DND-41 (cell line): ENCODE data around the gene MAPK12.

Experiments used
- ATAC-seq: fragments of 200-7000 bp; cut with Tn5 transposase; 3 replicates; pipeline ENCODE4 v1.9.1; 2021; ENCODE audit warnings: low read depth; ENCODE audit not compliant: insufficient read depth
- DNase-seq: peaks from one replicate; pipeline ENCODE4 v3.0.0-alpha.2; 2020
- H2AFZ ChIP-seq: 2 replicates; pipeline ENCODE4 v1.6.0; 2012; ENCODE audit warnings: low read depth, low read length
- H3K27ac ChIP-seq: 2 replicates; pipeline ENCODE4 v1.5.1; 2012; ENCODE audit warnings: low read length, inconsistent platforms
- H3K27me3 ChIP-seq: fragments of 200-600 bp; sonication (generic); 2 replicates; pipeline ENCODE4 v1.6.0; 2012; ENCODE audit warnings: low read length, mild to moderate bottlenecking, inconsistent platforms; ENCODE audit not compliant: insufficient read depth, poor library complexity
- H3K36me3 ChIP-seq: 2 replicates; pipeline ENCODE4 v1.5.1; 2012; ENCODE audit warnings: low read length, inconsistent platforms; ENCODE audit not compliant: insufficient read depth
- H3K4me1 ChIP-seq: 2 replicates; pipeline ENCODE4 v1.5.1; 2012; ENCODE audit warnings: mild to moderate bottlenecking, low read length; ENCODE audit not compliant: insufficient read depth
- H3K4me2 ChIP-seq: 2 replicates; pipeline ENCODE4 v1.6.0; 2012; ENCODE audit warnings: mild to moderate bottlenecking, moderate library complexity, low read length, inconsistent platforms; ENCODE audit not compliant: insufficient read depth
- H3K4me3 ChIP-seq, 2 experiments: fragments of 200-600 bp in 1 of 2; shearing (Covaris generic) in 1 of 2; 2 replicates each; pipeline ENCODE4 v1.5.1; 2012 to 2016; ENCODE audit warnings: inconsistent platforms in 2 of 2, low read length in 2 of 2, mild to moderate bottlenecking in 2 of 2, low read depth in 1 of 2, moderate library complexity in 1 of 2
- H3K79me2 ChIP-seq: 2 replicates; pipeline ENCODE4 v1.6.0; 2012; ENCODE audit warnings: low read length, inconsistent platforms; ENCODE audit not compliant: insufficient read depth
- H3K9ac ChIP-seq: 2 replicates; pipeline ENCODE4 v1.6.0; 2012; ENCODE audit warnings: low read depth, mild to moderate bottlenecking, inconsistent platforms, low read length, moderate library complexity
- H3K9me3 ChIP-seq: 2 replicates; pipeline ENCODE4 v1.5.1; 2012; ENCODE audit warnings: low read length, moderate library complexity, mild to moderate bottlenecking, inconsistent platforms; ENCODE audit not compliant: insufficient read depth, severe bottlenecking
- H4K20me1 ChIP-seq: 2 replicates; pipeline ENCODE4 v1.6.0; 2012; ENCODE audit warnings: low read length; ENCODE audit not compliant: insufficient read depth
- CTCF ChIP-seq: IDR thresholded peaks from 2 replicates; pipeline ENCODE4 v1.5.1; 2012; ENCODE audit warnings: borderline replicate concordance, low read length, moderate library complexity, mild to moderate bottlenecking; ENCODE audit not compliant: poor library complexity, severe bottlenecking; ENCODE audit errors: extremely low read depth
- EZH2 ChIP-seq: IDR thresholded peaks from 3 replicates; pipeline ENCODE4 v1.6.1; 2012; ENCODE audit warnings: borderline replicate concordance, low read depth, mild to moderate bottlenecking, moderate library complexity, low read length, inconsistent platforms; ENCODE audit not compliant: severe bottlenecking

MAPK12 gene

GRCh38 chr22:50245214-50246072 lies 16.0 kb downstream of the MAPK12 start:
- peak overlapping the region; percentile 97 to 99 for H3K4me3 ChIP-seq
- peaks cover 45% of the 10 kb centered on the region for H3K36me3 ChIP-seq
- peak overlapping the region; percentile 93 for H2AFZ ChIP-seq
- H3K9me3 ChIP-seq: no peaks in the 10 kb centered on the region
- peak overlapping the region; percentile 98 for H3K4me2 ChIP-seq
- DNase-seq: no peak
- peak overlapping the region; percentile 87 for H3K9ac ChIP-seq
- H3K27ac ChIP-seq: peak overlapping the region; percentile 98
- peak; percentile 49 for ATAC-seq
- peaks cover 56% of the 10 kb centered on the region for H4K20me1 ChIP-seq
- peaks cover 65% of the 10 kb centered on the region for H3K4me1 ChIP-seq
- peaks cover 80% of the 10 kb centered on the region for H3K79me2 ChIP-seq
- TF ChIP-seq EZH2 (no peak), CTCF (no peak)
- H3K27me3 ChIP-seq: no peaks in the 10 kb centered on the region

GRCh38 chr22:50244420-50245213 lies 16.9 kb downstream of the MAPK12 start, which contains the start of gene TUBGCP6:
Gene TUBGCP6 (minus strand): TSS chr22:50245023. CDS start chr22:50244459, 564 bp downstream.
- peak within 1 kb of the TSS; percentile 87 for H3K9ac ChIP-seq
- H3K27me3 ChIP-seq: no peaks in the 10 kb centered on the region
- TF ChIP-seq EZH2: no peak
- peak; percentile 33 for TF ChIP-seq CTCF
- H3K9me3 ChIP-seq: no peaks in the 10 kb centered on the region
- peak within 1 kb of the TSS; percentile 93 for H2AFZ ChIP-seq
- DNase-seq: peak; percentile 89
- peaks cover 45% of the 10 kb centered on the region for H3K36me3 ChIP-seq
- H3K27ac ChIP-seq: peak within 1 kb of the TSS; percentile 98
- peaks cover 58% of the 10 kb centered on the region for H3K4me1 ChIP-seq
- H3K4me3 ChIP-seq: peak within 1 kb of the TSS; percentile 97 to 99
- H4K20me1 ChIP-seq: peaks cover 56% of the 10 kb centered on the region
- peak; percentile 82 for ATAC-seq
- H3K4me2 ChIP-seq: peak within 1 kb of the TSS; percentile 98
- H3K79me2 ChIP-seq: peaks cover 80% of the 10 kb centered on the region

- H3K79me2 ChIP-seq: peaks cover 81% of the 10 kb centered on the region
- H2AFZ ChIP-seq: peak overlapping the region; percentile 93
- H4K20me1 ChIP-seq: peaks cover 58% of the 10 kb centered on the region
- no peaks in the 10 kb centered on the region for H3K27me3 ChIP-seq
- peak overlapping the region; percentile 98 for H3K4me2 ChIP-seq
- H3K4me3 ChIP-seq: peak overlapping the region; percentile 97 to 99
- H3K9ac ChIP-seq: peak overlapping the region; percentile 87
- no peak; the same call in 2 of the 3 replicates for ATAC-seq
- H3K4me1 ChIP-seq: peaks cover 55% of the 10 kb centered on the region
- no peaks in the 10 kb centered on the region for H3K9me3 ChIP-seq
- DNase-seq: peak; percentile 22
- peaks cover 48% of the 10 kb centered on the region for H3K36me3 ChIP-seq
- H3K27ac ChIP-seq: peak overlapping the region; percentile 98
- TF ChIP-seq CTCF: no peak
- no peak for TF ChIP-seq EZH2
Measured at GRCh38 chr22:50243685-50244419, 17.6 kb downstream of the MAPK12 start.
